HG03135 (cell line): ENCODE data around the gene SCAMP4.
"Not testable (repeated sequence)": the region's sequence is repeated elsewhere in the genome, so short reads cannot be mapped to it uniquely, and the experiment has no call there.

Experiments used
- ATAC-seq: cut with Tn5 transposase; IDR thresholded peaks from one replicate; pipeline ENCODE4 v1.9.1; 2021; ENCODE audit warnings: mild to moderate bottlenecking, moderate library complexity; ENCODE audit not compliant: unreplicated experiment

SCAMP4 gene

GRCh38 chr19:1882089-1882785, 23.0 kb upstream of the SCAMP4 start:
- ATAC-seq = no peak

GRCh38 chr19:1882786-1883692, 22.2 kb upstream of the SCAMP4 start:
- ATAC-seq = no peak

GRCh38 chr19:1883784-1884183, 21.4 kb upstream of the SCAMP4 start:
- no peak for ATAC-seq

- no peak for ATAC-seq
These were observed 20.9 kb upstream of the SCAMP4 start for GRCh38 chr19:1884291-1884718.

GRCh38 chr19:1884719-1885334, 20.4 kb upstream of the SCAMP4 start:
- ATAC-seq = peak; percentile 23

- peak; percentile 68 for ATAC-seq
These were observed 19.6 kb upstream of the SCAMP4 start, which contains the start of gene ABHD17A for GRCh38 chr19:1885398-1886119. TSS of gene ABHD17A (minus strand) at chr19:1885496. CDS start at chr19:1881566, 3,930 bp downstream.

GRCh38 chr19:1886360-1886759, 18.8 kb upstream of the SCAMP4 start:
- ATAC-seq = not testable (repeated sequence)

GRCh38 chr19:1888385-1888784, 16.8 kb upstream of the SCAMP4 start:
- no peak for ATAC-seq

- ATAC-seq = no peak
These were observed 15.3 kb upstream of the SCAMP4 start for GRCh38 chr19:1889907-1890306.

- ATAC-seq = no peak
These were observed 11.4 kb upstream of the SCAMP4 start for GRCh38 chr19:1893791-1894190.

- no peak for ATAC-seq
These were observed 8.7 kb upstream of the SCAMP4 start for GRCh38 chr19:1896508-1896907.

- ATAC-seq = no peak
These were observed 3.2 kb upstream of the SCAMP4 start for GRCh38 chr19:1901940-1902404.

- ATAC-seq = no peak
These were observed 2.3 kb upstream of the SCAMP4 start for GRCh38 chr19:1902923-1903322.

- ATAC-seq = no peak
These were observed 414 bp upstream of the SCAMP4 start for GRCh38 chr19:1904860-1905109.

- ATAC-seq = no peak
These were observed 720 bp downstream of the SCAMP4 start for GRCh38 chr19:1905863-1906375.

- no peak for ATAC-seq
These were observed 1.9 kb downstream of the SCAMP4 start for GRCh38 chr19:1906985-1907562.

GRCh38 chr19:1907563-1908363, 2.6 kb downstream of the SCAMP4 start:
- ATAC-seq = no peak

- no peak for ATAC-seq
These were observed 3.1 kb downstream of the SCAMP4 start for GRCh38 chr19:1908364-1908678.

- ATAC-seq = no peak
These were observed 4.5 kb downstream of the SCAMP4 start for GRCh38 chr19:1909761-1910080.

- ATAC-seq = no peak
These were observed 5.0 kb downstream of the SCAMP4 start for GRCh38 chr19:1910177-1910576.
